ENCODE results near the gene C15orf40. TPM values are rescaled to one million over a fixed set of nuclear protein-coding genes. Genes with fewer than 3 reads are reported as not detected.

Gene C15orf40
- total and polyA plus RNA-seq, 2 experiments from 2014 or later, result 12.2 to 29.1 TPM

DNA sequence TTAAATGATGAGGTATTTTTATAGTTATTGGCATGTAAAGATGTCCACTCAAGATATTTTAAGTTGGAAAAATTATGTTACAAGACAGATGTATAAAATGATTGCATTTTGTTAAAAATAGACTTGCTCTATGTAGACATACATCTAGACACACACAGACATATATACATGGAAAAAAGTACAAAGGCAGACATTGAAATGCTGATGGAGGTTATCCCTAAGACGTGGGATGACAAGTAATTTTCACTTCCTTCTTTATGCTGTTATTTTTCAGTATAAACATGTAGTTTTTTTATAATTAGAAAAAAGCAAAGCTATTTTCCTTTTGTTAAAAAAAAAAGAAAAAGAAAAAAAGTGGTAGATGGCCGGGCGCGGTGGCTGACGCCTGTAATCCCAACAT is 66.1 kb downstream of the C15orf40 start:
- 95% methylated on average over 5 of the region's 5 CpGs for WGBS (ENCODE audit: low lambda C conversion rate, missing lambda C conversion rate)
- H4K20me1 ChIP-seq (ENCODE audit: insufficient read depth, poor library complexity, severe bottlenecking), result no peaks in the 10 kb centered on the region
- H3K4me3 ChIP-seq, result no peak overlapping the region
- no peak for DNase-seq (ENCODE audit: low spot score)
- H2AFZ ChIP-seq, result no peak overlapping the region
- H3K9me2 ChIP-seq (replicated peaks; ENCODE audit: insufficient read depth), result no peaks in the 10 kb centered on the region
- H3K9me3 ChIP-seq (ENCODE audit: low read depth), result no peaks in the 10 kb centered on the region
- H3K4me1 ChIP-seq (ENCODE audit: insufficient read depth), result no peaks in the 10 kb centered on the region
- H3K79me2 ChIP-seq, result no peaks in the 10 kb centered on the region
- TF ChIP-seq CTCF (IDR thresholded peaks at IDR 0.05; ENCODE audit: poor library complexity) (no peak), EZH2 (IDR thresholded peaks at IDR 0.05; ENCODE audit: borderline replicate concordance) (no peak), EZH2phosphoT487 (IDR thresholded peaks at IDR 0.05; ENCODE audit: low read depth, severe bottlenecking, unreplicated experiment) (no peak)
- H3K4me2 ChIP-seq, result no peak overlapping the region
- peaks cover 9% of the 10 kb centered on the region for H3K27me3 ChIP-seq
- H3K36me3 ChIP-seq (replicated peaks; ENCODE audit: insufficient read depth, low read depth), result no peaks in the 10 kb centered on the region
- no peak overlapping the region for H3K27ac ChIP-seq

DNA sequence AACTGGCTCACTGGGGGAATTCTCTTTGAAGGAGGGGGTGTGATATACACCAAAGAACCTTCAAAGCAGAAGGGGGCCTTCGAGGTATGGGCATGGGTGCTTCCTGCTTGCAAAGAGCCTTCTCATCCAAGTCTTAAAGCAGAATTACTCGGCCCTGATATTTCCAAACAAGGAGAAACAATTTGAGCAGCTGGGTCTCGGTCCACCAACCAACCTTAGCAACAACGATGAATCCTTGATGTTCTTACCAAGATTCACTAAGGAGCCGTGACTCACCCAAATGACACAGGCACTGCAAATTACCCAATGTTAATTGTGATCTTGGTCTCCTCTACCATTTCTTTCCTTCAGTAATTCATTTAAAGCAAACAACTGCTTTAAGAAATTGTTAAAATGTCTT is 66.6 kb downstream of the C15orf40 start:
- WGBS (ENCODE audit: low lambda C conversion rate, missing lambda C conversion rate), result 89% methylated on average over 5 of the region's 5 CpGs
- no peak overlapping the region for H3K4me2 ChIP-seq
- no peaks in the 10 kb centered on the region for H3K36me3 ChIP-seq (replicated peaks; ENCODE audit: insufficient read depth, low read depth)
- H3K9me3 ChIP-seq (ENCODE audit: low read depth), result no peaks in the 10 kb centered on the region
- H3K27ac ChIP-seq, result no peak overlapping the region
- DNase-seq (ENCODE audit: low spot score), result no peak
- H3K4me1 ChIP-seq (ENCODE audit: insufficient read depth), result no peaks in the 10 kb centered on the region
- no peaks in the 10 kb centered on the region for H3K9me2 ChIP-seq (replicated peaks; ENCODE audit: insufficient read depth)
- H2AFZ ChIP-seq, result no peak overlapping the region
- H3K79me2 ChIP-seq, result no peaks in the 10 kb centered on the region
- TF ChIP-seq EZH2phosphoT487 (IDR thresholded peaks at IDR 0.05; ENCODE audit: low read depth, severe bottlenecking, unreplicated experiment) (no peak), EZH2 (IDR thresholded peaks at IDR 0.05; ENCODE audit: borderline replicate concordance) (no peak), CTCF (IDR thresholded peaks at IDR 0.05; ENCODE audit: poor library complexity) (no peak)
- H3K27me3 ChIP-seq, result peaks cover 6% of the 10 kb centered on the region
- no peak overlapping the region for H3K4me3 ChIP-seq
- no peaks in the 10 kb centered on the region for H4K20me1 ChIP-seq (ENCODE audit: insufficient read depth, poor library complexity, severe bottlenecking)

- Histone ChIP-seq H3K9me2 (replicated peaks; ENCODE audit: insufficient read depth) (no peaks in the 10 kb centered on the region), H3K4me3 (no peak overlapping the region), H2AFZ (no peak overlapping the region), H3K9me3 (ENCODE audit: low read depth) (no peaks in the 10 kb centered on the region), H4K20me1 (ENCODE audit: insufficient read depth, poor library complexity, severe bottlenecking) (no peaks in the 10 kb centered on the region), H3K79me2 (no peaks in the 10 kb centered on the region), H3K36me3 (replicated peaks; ENCODE audit: insufficient read depth, low read depth) (no peaks in the 10 kb centered on the region), H3K27ac (no peak overlapping the region), H3K4me1 (ENCODE audit: insufficient read depth) (no peaks in the 10 kb centered on the region), H3K27me3 (no peaks in the 10 kb centered on the region), H3K4me2 (no peak overlapping the region)
- DNase-seq (ENCODE audit: low spot score), result no peak
- 86% methylated on average over 5 of the region's 5 CpGs for WGBS (ENCODE audit: low lambda C conversion rate, missing lambda C conversion rate)
- TF ChIP-seq EZH2phosphoT487 (IDR thresholded peaks at IDR 0.05; ENCODE audit: low read depth, severe bottlenecking, unreplicated experiment) (no peak), EZH2 (IDR thresholded peaks at IDR 0.05; ENCODE audit: borderline replicate concordance) (no peak), CTCF (IDR thresholded peaks at IDR 0.05; ENCODE audit: poor library complexity) (no peak)
Measured at GRCh38 chr15:82944056-82944455, 67.4 kb downstream of the C15orf40 start.

- Histone ChIP-seq H4K20me1 (ENCODE audit: insufficient read depth, poor library complexity, severe bottlenecking) (no peaks in the 10 kb centered on the region), H3K27ac (no peak overlapping the region), H3K79me2 (no peaks in the 10 kb centered on the region), H3K4me3 (no peak overlapping the region), H3K4me1 (ENCODE audit: insufficient read depth) (no peaks in the 10 kb centered on the region), H3K4me2 (no peak overlapping the region), H3K27me3 (no peaks in the 10 kb centered on the region), H2AFZ (no peak overlapping the region), H3K36me3 (replicated peaks; ENCODE audit: insufficient read depth, low read depth) (no peaks in the 10 kb centered on the region), H3K9me3 (ENCODE audit: low read depth) (no peaks in the 10 kb centered on the region), H3K9me2 (replicated peaks; ENCODE audit: insufficient read depth) (no peaks in the 10 kb centered on the region)
- TF ChIP-seq CTCF (IDR thresholded peaks at IDR 0.05; ENCODE audit: poor library complexity), result no peak
- no peak for TF ChIP-seq EZH2 (IDR thresholded peaks at IDR 0.05; ENCODE audit: borderline replicate concordance)
- TF ChIP-seq EZH2phosphoT487 (IDR thresholded peaks at IDR 0.05; ENCODE audit: low read depth, severe bottlenecking, unreplicated experiment), result no peak
- 79% methylated on average over 3 of the region's 3 CpGs for WGBS (ENCODE audit: low lambda C conversion rate, missing lambda C conversion rate)
- DNase-seq (ENCODE audit: low spot score), result no peak
Measured at GRCh38 chr15:82943176-82943575, 68.3 kb downstream of the C15orf40 start.
